ENCODE data around the gene ANXA4.

The ANXA4 gene

GRCh38 chr2:69741575-69742321 is at the start of gene ANXA4:
Gene ANXA4 (plus strand): TSS chr2:69742134. CDS start chr2:69781566, 39,432 bp downstream.
- H3K4me3 ChIP-seq (ENCODE audit: low read depth, low read length) = peak within 1 kb of the TSS; percentile 86
- DNase-seq (ENCODE audit: low read depth) = peak; percentile 62
- TF ChIP-seq CTCF (conservative IDR thresholded peaks at IDR 0.05; ENCODE audit: low read depth, low read length) = no peak

GRCh38 chr2:69692424-69692823 is 49.5 kb upstream of the ANXA4 start:
- no peak overlapping the region for H3K4me3 ChIP-seq (ENCODE audit: low read depth, low read length)
- peak; percentile 71 for DNase-seq (ENCODE audit: low read depth)
- TF ChIP-seq CTCF (conservative IDR thresholded peaks at IDR 0.05; ENCODE audit: low read depth, low read length) = no peak

GRCh38 chr2:69693059-69693774 is 48.7 kb upstream of the ANXA4 start:
- H3K4me3 ChIP-seq (ENCODE audit: low read depth, low read length) = no peak overlapping the region
- DNase-seq (ENCODE audit: low read depth) = no peak

GRCh38 chr2:69693775-69694450 is 48.0 kb upstream of the ANXA4 start:
- TF ChIP-seq CTCF (conservative IDR thresholded peaks at IDR 0.05; ENCODE audit: low read depth, low read length) = no peak
- peak; percentile 35 for DNase-seq (ENCODE audit: low read depth)
- no peak overlapping the region for H3K4me3 ChIP-seq (ENCODE audit: low read depth, low read length)

More at GRCh38 chr2:69693059-69693774, 48.7 kb upstream of the ANXA4 start:
- TF ChIP-seq CTCF (conservative IDR thresholded peaks at IDR 0.05; ENCODE audit: low read depth, low read length) = no peak

GRCh38 chr2:69694894-69695849 is 46.8 kb upstream of the ANXA4 start:
- peak; percentile 91 for DNase-seq (ENCODE audit: low read depth)
- no peak overlapping the region for H3K4me3 ChIP-seq (ENCODE audit: low read depth, low read length)

More at GRCh38 chr2:69694894-69695849, 46.8 kb upstream of the ANXA4 start:
- no peak for TF ChIP-seq CTCF (conservative IDR thresholded peaks at IDR 0.05; ENCODE audit: low read depth, low read length)
